Activated T-helper 17 cell treated with anti-CD3 and anti-CD28 coated beads, Interleukin-2, amount 50 U/mL, for 72 hours (primary cell): ENCODE results near the gene LSAMP. TPM values are rescaled to one million over a fixed set of nuclear protein-coding genes. Genes with fewer than 3 reads are reported as not detected.

Experiments
- ATAC-seq: fragments of 150-1000 bp; cut with Tn5 transposase; replicated peaks from 2 replicates; pipeline ENCODE4 v1.10.0; 2021; ENCODE audit warnings: mild to moderate bottlenecking, moderate library complexity
- H3K27ac Mint-ChIP-seq: one replicate; pipeline ENCODE4 v1.8.0; 2022; ENCODE audit warnings: mixed read lengths
- H3K27me3 Mint-ChIP-seq: one replicate; pipeline ENCODE4 v1.8.0; 2022; ENCODE audit warnings: mixed read lengths
- H3K36me3 Mint-ChIP-seq: one replicate; pipeline ENCODE4 v1.8.0; 2022; ENCODE audit warnings: low read depth, mild to moderate bottlenecking, mixed read lengths
- H3K4me1 Mint-ChIP-seq: one replicate; pipeline ENCODE4 v1.8.0; 2022; ENCODE audit warnings: mixed read lengths
- H3K4me3 Mint-ChIP-seq: one replicate; pipeline ENCODE4 v1.8.0; 2022; ENCODE audit warnings: mild to moderate bottlenecking, mixed read lengths
- H3K9me3 Mint-ChIP-seq: one replicate; pipeline ENCODE4 v1.8.0; 2022; ENCODE audit warnings: mixed read lengths
- total RNA-seq, 2 donors: library from RNA; stranded (reverse); gene quantifications; one replicate each; pipeline ENCODE4 v1.2.3, GENCODE V29; 2022

Gene LSAMP
- total RNA-seq, 2 donors from 2014 or later, result not detected

GRCh38 chr3:116039651-116039985 lies 405.7 kb downstream of the LSAMP start:
- H3K27ac Mint-ChIP-seq, result no peak overlapping the region
- no peaks in the 10 kb centered on the region for H3K4me1 Mint-ChIP-seq
- H3K36me3 Mint-ChIP-seq, result no peaks in the 10 kb centered on the region
- no peak overlapping the region for H3K4me3 Mint-ChIP-seq
- no peak for ATAC-seq
- H3K9me3 Mint-ChIP-seq, result no peaks in the 10 kb centered on the region
- peaks cover 4% of the 10 kb centered on the region for H3K27me3 Mint-ChIP-seq

GRCh38 chr3:116038968-116039650 lies 406.2 kb downstream of the LSAMP start:
- Mint-ChIP-seq H3K9me3 (no peaks in the 10 kb centered on the region), H3K27me3 (peaks cover under 1% of the 10 kb centered on the region), H3K4me3 (no peak overlapping the region), H3K4me1 (no peaks in the 10 kb centered on the region), H3K27ac (no peak overlapping the region), H3K36me3 (no peaks in the 10 kb centered on the region)
- ATAC-seq, result no peak

GRCh38 chr3:116037954-116038911 lies 407.1 kb downstream of the LSAMP start:
- H3K4me1 Mint-ChIP-seq, result no peaks in the 10 kb centered on the region
- no peaks in the 10 kb centered on the region for H3K27me3 Mint-ChIP-seq
- ATAC-seq, result no peak
- no peaks in the 10 kb centered on the region for H3K36me3 Mint-ChIP-seq
- H3K27ac Mint-ChIP-seq, result no peak overlapping the region
- H3K4me3 Mint-ChIP-seq, result no peak overlapping the region
- H3K9me3 Mint-ChIP-seq, result no peaks in the 10 kb centered on the region

- Mint-ChIP-seq H3K4me3 (no peak overlapping the region), H3K9me3 (no peaks in the 10 kb centered on the region), H3K27ac (no peak overlapping the region), H3K4me1 (no peaks in the 10 kb centered on the region), H3K36me3 (no peaks in the 10 kb centered on the region), H3K27me3 (no peaks in the 10 kb centered on the region)
- ATAC-seq, result no peak
Observed at GRCh38 chr3:116035429-116035828, 409.9 kb downstream of the LSAMP start.

GRCh38 chr3:116034794-116035193 lies 410.5 kb downstream of the LSAMP start:
- H3K27ac Mint-ChIP-seq, result no peak overlapping the region

GRCh38 chr3:116034086-116034485 lies 411.2 kb downstream of the LSAMP start:
- Mint-ChIP-seq H3K4me3 (no peak overlapping the region), H3K4me1 (no peaks in the 10 kb centered on the region), H3K36me3 (no peaks in the 10 kb centered on the region), H3K27ac (no peak overlapping the region), H3K27me3 (no peaks in the 10 kb centered on the region), H3K9me3 (no peaks in the 10 kb centered on the region)
- no peak for ATAC-seq

More at GRCh38 chr3:116034794-116035193, 410.5 kb downstream of the LSAMP start:
- Mint-ChIP-seq H3K9me3 (no peaks in the 10 kb centered on the region), H3K36me3 (no peaks in the 10 kb centered on the region), H3K27me3 (no peaks in the 10 kb centered on the region), H3K4me3 (no peak overlapping the region), H3K4me1 (no peaks in the 10 kb centered on the region)
- ATAC-seq, result no peak

- Mint-ChIP-seq H3K27ac (no peak overlapping the region), H3K4me3 (no peak overlapping the region), H3K9me3 (no peaks in the 10 kb centered on the region), H3K4me1 (no peaks in the 10 kb centered on the region), H3K36me3 (no peaks in the 10 kb centered on the region), H3K27me3 (no peaks in the 10 kb centered on the region)
- no peak for ATAC-seq
Observed at GRCh38 chr3:116033516-116033915, 411.8 kb downstream of the LSAMP start.

- Mint-ChIP-seq H3K9me3 (no peaks in the 10 kb centered on the region), H3K4me1 (no peaks in the 10 kb centered on the region), H3K36me3 (no peaks in the 10 kb centered on the region), H3K27ac (no peak overlapping the region), H3K27me3 (no peaks in the 10 kb centered on the region), H3K4me3 (no peak overlapping the region)
- ATAC-seq, result no peak
Observed at GRCh38 chr3:116032176-116032575, 413.1 kb downstream of the LSAMP start.

GRCh38 chr3:116030131-116030850 lies 415.0 kb downstream of the LSAMP start:
- H3K27ac Mint-ChIP-seq, result no peak overlapping the region
- no peak for ATAC-seq
- H3K36me3 Mint-ChIP-seq, result no peaks in the 10 kb centered on the region
- H3K4me1 Mint-ChIP-seq, result no peaks in the 10 kb centered on the region
- H3K27me3 Mint-ChIP-seq, result no peaks in the 10 kb centered on the region
- H3K4me3 Mint-ChIP-seq, result no peak overlapping the region
- H3K9me3 Mint-ChIP-seq, result no peaks in the 10 kb centered on the region

- Mint-ChIP-seq H3K27ac (no peak overlapping the region), H3K4me1 (no peaks in the 10 kb centered on the region), H3K9me3 (no peaks in the 10 kb centered on the region), H3K4me3 (no peak overlapping the region), H3K27me3 (no peaks in the 10 kb centered on the region), H3K36me3 (no peaks in the 10 kb centered on the region)
- no peak for ATAC-seq
Observed at GRCh38 chr3:116029266-116029665, 416.0 kb downstream of the LSAMP start.

GRCh38 chr3:116028157-116028556 lies 417.1 kb downstream of the LSAMP start:
- no peaks in the 10 kb centered on the region for H3K9me3 Mint-ChIP-seq
- peaks cover 6% of the 10 kb centered on the region for H3K27me3 Mint-ChIP-seq
- H3K4me1 Mint-ChIP-seq, result no peaks in the 10 kb centered on the region
- no peak for ATAC-seq
- H3K36me3 Mint-ChIP-seq, result no peaks in the 10 kb centered on the region
- H3K27ac Mint-ChIP-seq, result no peak overlapping the region
- H3K4me3 Mint-ChIP-seq, result no peak overlapping the region

GRCh38 chr3:116020989-116021388 lies 424.3 kb downstream of the LSAMP start:
- H3K27ac Mint-ChIP-seq, result no peak overlapping the region
- no peaks in the 10 kb centered on the region for H3K4me1 Mint-ChIP-seq
- peaks cover 6% of the 10 kb centered on the region for H3K27me3 Mint-ChIP-seq
- no peaks in the 10 kb centered on the region for H3K36me3 Mint-ChIP-seq
- no peaks in the 10 kb centered on the region for H3K9me3 Mint-ChIP-seq
- ATAC-seq, result no peak
- H3K4me3 Mint-ChIP-seq, result no peak overlapping the region

- Mint-ChIP-seq H3K4me3 (no peak overlapping the region), H3K27me3 (peaks cover 6% of the 10 kb centered on the region), H3K9me3 (no peaks in the 10 kb centered on the region), H3K36me3 (no peaks in the 10 kb centered on the region), H3K4me1 (no peaks in the 10 kb centered on the region), H3K27ac (no peak overlapping the region)
- ATAC-seq, result no peak
Observed at GRCh38 chr3:116020495-116020894, 424.8 kb downstream of the LSAMP start.

- H3K36me3 Mint-ChIP-seq, result no peaks in the 10 kb centered on the region
- no peak for ATAC-seq
- no peak overlapping the region for H3K4me3 Mint-ChIP-seq
- H3K27me3 Mint-ChIP-seq, result peaks cover 6% of the 10 kb centered on the region
- H3K4me1 Mint-ChIP-seq, result no peaks in the 10 kb centered on the region
- H3K27ac Mint-ChIP-seq, result no peak overlapping the region
- no peaks in the 10 kb centered on the region for H3K9me3 Mint-ChIP-seq
Observed at GRCh38 chr3:116019254-116019763, 426.0 kb downstream of the LSAMP start.
